ENCODE results near the gene RNF41.

GRCh38 chr12:56220611-56221231 lies 1.0 kb downstream of the RNF41 start:
- TF ChIP-seq CTCF (IDR thresholded peaks at IDR 0.05) (no peak), EP300 (IDR thresholded peaks at IDR 0.05) (no peak)

Data from tibial nerve (tissue), 4 donors.